Measurements from ENCODE around the gene SIPA1L3.
"Not testable (repeated sequence)": the region's sequence is repeated elsewhere in the genome, so short reads cannot be mapped to it uniquely, and the experiment has no call there.

SIPA1L3 gene

GRCh38 chr19:37906869-37907734, at the start of gene SIPA1L3:
TSS of gene SIPA1L3 (plus strand) at chr19:37907208. CDS start at chr19:38081566, 174,358 bp downstream.
- no peak for TF ChIP-seq YY1 (IDR thresholded peaks at IDR 0.05; ENCODE audit: insufficient read depth, insufficient read length)
- TF ChIP-seq SUZ12 (IDR thresholded peaks at IDR 0.05; ENCODE audit: extremely low read depth, insufficient read depth, insufficient read length): no peak
- no peak for TF ChIP-seq ZNF274 (IDR thresholded peaks at IDR 0.05; ENCODE audit: low read depth, low read length)
- H3K4me3 ChIP-seq (ENCODE audit: insufficient read length, low read depth): peak within 1 kb of the TSS; percentile 84
- H3K27me3 ChIP-seq (ENCODE audit: insufficient read depth, insufficient read length): no peaks in the 10 kb centered on the region
- no peaks in the 10 kb centered on the region for H3K4me1 ChIP-seq (ENCODE audit: insufficient read depth, insufficient read length)
- DNase-seq (ENCODE audit: low read depth, low spot score): peak; percentile 94
- peak within 1 kb of the TSS; percentile 85 for H3K9ac ChIP-seq (ENCODE audit: insufficient read length, low read depth)
- H3K9me3 ChIP-seq (ENCODE audit: insufficient read depth, low read length): no peaks in the 10 kb centered on the region
- H3K36me3 ChIP-seq (ENCODE audit: insufficient read depth, insufficient read length, low read length): no peaks in the 10 kb centered on the region

DNA sequence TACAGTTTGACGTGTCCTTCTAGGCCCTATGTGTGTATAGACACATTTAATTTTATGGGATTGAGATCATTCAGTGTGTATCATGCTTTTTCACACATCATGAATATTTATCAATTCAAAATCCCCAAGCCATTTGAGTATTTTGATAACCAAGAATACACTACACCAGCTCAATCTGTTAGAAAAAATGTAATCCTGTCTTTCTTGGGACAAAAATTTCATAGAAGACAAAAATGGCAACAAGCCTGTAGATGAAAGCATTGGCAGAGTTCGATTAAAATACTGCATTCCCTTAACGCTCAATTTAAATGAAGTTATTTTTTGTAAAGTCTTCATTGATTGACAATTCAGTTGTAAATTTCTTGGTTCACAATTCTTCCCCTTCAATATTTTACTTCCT, 42.5 kb upstream of the SIPA1L3 start:
- peaks cover 9% of the 10 kb centered on the region; the same call in 1 of the 2 replicates for H3K9me3 ChIP-seq (ENCODE audit: insufficient read depth, low read length)
- no peak for DNase-seq (ENCODE audit: low read depth, low spot score)
- H3K9ac ChIP-seq (ENCODE audit: insufficient read length, low read depth): no peak overlapping the region
- H3K4me1 ChIP-seq (ENCODE audit: insufficient read depth, insufficient read length): no peaks in the 10 kb centered on the region
- TF ChIP-seq ZNF274 (IDR thresholded peaks at IDR 0.05; ENCODE audit: low read depth, low read length) (no peak), SUZ12 (IDR thresholded peaks at IDR 0.05; ENCODE audit: extremely low read depth, insufficient read depth, insufficient read length) (no peak), YY1 (IDR thresholded peaks at IDR 0.05; ENCODE audit: insufficient read depth, insufficient read length) (no peak)
- H3K27me3 ChIP-seq (ENCODE audit: insufficient read depth, insufficient read length): no peaks in the 10 kb centered on the region
- H3K36me3 ChIP-seq (ENCODE audit: insufficient read depth, insufficient read length, low read length): no peaks in the 10 kb centered on the region
- H3K4me3 ChIP-seq (ENCODE audit: insufficient read length, low read depth): no peak overlapping the region

GRCh38 chr19:37865930-37866329, 41.1 kb upstream of the SIPA1L3 start:
- H3K4me3 ChIP-seq (ENCODE audit: insufficient read length, low read depth); H3K9ac ChIP-seq (ENCODE audit: insufficient read length, low read depth); DNase-seq (ENCODE audit: low read depth, low spot score); H3K27me3 ChIP-seq (ENCODE audit: insufficient read depth, insufficient read length); H3K4me1 ChIP-seq (ENCODE audit: insufficient read depth, insufficient read length); H3K36me3 ChIP-seq (ENCODE audit: insufficient read depth, insufficient read length, low read length): not testable (repeated sequence)
- peaks cover 23% of the 10 kb centered on the region for H3K9me3 ChIP-seq (ENCODE audit: insufficient read depth, low read length)

- Histone ChIP-seq H3K27me3 (ENCODE audit: insufficient read depth, insufficient read length) (no peaks in the 10 kb centered on the region), H3K36me3 (ENCODE audit: insufficient read depth, insufficient read length, low read length) (no peaks in the 10 kb centered on the region), H3K4me3 (ENCODE audit: insufficient read length, low read depth) (no peak overlapping the region), H3K4me1 (ENCODE audit: insufficient read depth, insufficient read length) (no peaks in the 10 kb centered on the region), H3K9me3 (ENCODE audit: insufficient read depth, low read length) (peaks cover 28% of the 10 kb centered on the region), H3K9ac (ENCODE audit: insufficient read length, low read depth) (no peak overlapping the region)
- TF ChIP-seq SUZ12 (IDR thresholded peaks at IDR 0.05; ENCODE audit: extremely low read depth, insufficient read depth, insufficient read length) (no peak), YY1 (IDR thresholded peaks at IDR 0.05; ENCODE audit: insufficient read depth, insufficient read length) (no peak), ZNF274 (IDR thresholded peaks at IDR 0.05; ENCODE audit: low read depth, low read length) (no peak)
- no peak for DNase-seq (ENCODE audit: low read depth, low spot score)
These were observed 39.2 kb upstream of the SIPA1L3 start for GRCh38 chr19:37867831-37868230.

- H3K4me3 ChIP-seq (ENCODE audit: insufficient read length, low read depth): no peak overlapping the region
- H3K9me3 ChIP-seq (ENCODE audit: insufficient read depth, low read length): peaks cover 32% of the 10 kb centered on the region
- H3K36me3 ChIP-seq (ENCODE audit: insufficient read depth, insufficient read length, low read length): no peaks in the 10 kb centered on the region
- no peak overlapping the region for H3K9ac ChIP-seq (ENCODE audit: insufficient read length, low read depth)
- H3K4me1 ChIP-seq (ENCODE audit: insufficient read depth, insufficient read length): no peaks in the 10 kb centered on the region
- TF ChIP-seq ZNF274 (IDR thresholded peaks at IDR 0.05; ENCODE audit: low read depth, low read length): no peak
- no peak for TF ChIP-seq SUZ12 (IDR thresholded peaks at IDR 0.05; ENCODE audit: extremely low read depth, insufficient read depth, insufficient read length)
- TF ChIP-seq YY1 (IDR thresholded peaks at IDR 0.05; ENCODE audit: insufficient read depth, insufficient read length): no peak
- no peaks in the 10 kb centered on the region for H3K27me3 ChIP-seq (ENCODE audit: insufficient read depth, insufficient read length)
- DNase-seq (ENCODE audit: low read depth, low spot score): no peak
These were observed 37.2 kb upstream of the SIPA1L3 start for GRCh38 chr19:37869766-37870340.

GRCh38 chr19:37872383-37872782, 34.6 kb upstream of the SIPA1L3 start:
- H3K4me3 ChIP-seq (ENCODE audit: insufficient read length, low read depth): no peak overlapping the region
- no peaks in the 10 kb centered on the region for H3K4me1 ChIP-seq (ENCODE audit: insufficient read depth, insufficient read length)
- H3K9me3 ChIP-seq (ENCODE audit: insufficient read depth, low read length): peaks cover 32% of the 10 kb centered on the region
- no peaks in the 10 kb centered on the region for H3K36me3 ChIP-seq (ENCODE audit: insufficient read depth, insufficient read length, low read length)
- no peaks in the 10 kb centered on the region for H3K27me3 ChIP-seq (ENCODE audit: insufficient read depth, insufficient read length)
- no peak for TF ChIP-seq SUZ12 (IDR thresholded peaks at IDR 0.05; ENCODE audit: extremely low read depth, insufficient read depth, insufficient read length)
- no peak for TF ChIP-seq YY1 (IDR thresholded peaks at IDR 0.05; ENCODE audit: insufficient read depth, insufficient read length)
- TF ChIP-seq ZNF274 (IDR thresholded peaks at IDR 0.05; ENCODE audit: low read depth, low read length): no peak
- no peak for DNase-seq (ENCODE audit: low read depth, low spot score)
- no peak overlapping the region for H3K9ac ChIP-seq (ENCODE audit: insufficient read length, low read depth)

GRCh38 chr19:37874784-37875183, 32.2 kb upstream of the SIPA1L3 start:
- H3K36me3 ChIP-seq (ENCODE audit: insufficient read depth, insufficient read length, low read length): no peaks in the 10 kb centered on the region
- H3K9ac ChIP-seq (ENCODE audit: insufficient read length, low read depth): no peak overlapping the region
- no peak for DNase-seq (ENCODE audit: low read depth, low spot score)
- TF ChIP-seq SUZ12 (IDR thresholded peaks at IDR 0.05; ENCODE audit: extremely low read depth, insufficient read depth, insufficient read length) (no peak), YY1 (IDR thresholded peaks at IDR 0.05; ENCODE audit: insufficient read depth, insufficient read length) (no peak), ZNF274 (IDR thresholded peaks at IDR 0.05; ENCODE audit: low read depth, low read length) (no peak)
- H3K9me3 ChIP-seq (ENCODE audit: insufficient read depth, low read length): peaks cover 20% of the 10 kb centered on the region
- no peak overlapping the region for H3K4me3 ChIP-seq (ENCODE audit: insufficient read length, low read depth)
- H3K27me3 ChIP-seq (ENCODE audit: insufficient read depth, insufficient read length): no peaks in the 10 kb centered on the region
- no peaks in the 10 kb centered on the region for H3K4me1 ChIP-seq (ENCODE audit: insufficient read depth, insufficient read length)
